Measurements from ENCODE around the gene TBC1D19. TPM values are rescaled to one million over a fixed set of nuclear protein-coding genes. Genes with fewer than 3 reads are reported as not detected.

TBC1D19 gene
- total RNA-seq, 1 experiment from 2014 or later = 19.1 TPM

DNA sequence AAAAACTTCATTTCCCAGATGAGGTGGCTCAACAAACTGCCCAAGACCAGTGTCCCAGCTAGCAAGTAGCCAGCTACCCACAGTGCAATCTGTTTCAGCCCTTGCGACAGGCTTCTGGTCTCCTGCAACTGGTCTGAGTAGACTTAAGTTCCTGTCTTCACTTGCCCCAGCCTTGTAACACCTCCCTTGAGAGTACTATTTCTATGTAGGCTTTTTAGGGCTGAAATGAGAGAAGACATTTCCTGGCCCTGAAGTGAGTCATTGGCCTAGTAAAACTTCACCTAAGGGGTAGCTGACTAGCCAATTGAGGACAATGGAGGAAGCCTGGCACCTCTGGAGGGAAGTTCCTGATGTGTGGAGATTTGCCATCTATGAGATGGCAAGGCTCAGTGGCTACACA is 196.7 kb downstream of the TBC1D19 start:
- Histone ChIP-seq H3K4me3 (ENCODE audit: low read depth, low read length) (no peak overlapping the region), H3K9me3 (no peaks in the 10 kb centered on the region), H3K36me3 (ENCODE audit: control insufficient read depth, insufficient read depth, low read length) (no peaks in the 10 kb centered on the region), H3K27me3 (replicated peaks; ENCODE audit: control insufficient read depth, insufficient read depth, low read length) (no peaks in the 10 kb centered on the region), H3K4me1 (no peaks in the 10 kb centered on the region)
- no peaks in the 10 kb centered on the region for H3K4me1 Mint-ChIP-seq (ENCODE audit: low read depth, unreplicated experiment)
- H3K4me3 Mint-ChIP-seq (ENCODE audit: unreplicated experiment) = no peak overlapping the region
- H3K27me3 Mint-ChIP-seq (ENCODE audit: insufficient read depth, unreplicated experiment) = no peaks in the 10 kb centered on the region
- POLR2A ChIA-PET = no interaction called here
- H3K9me3 Mint-ChIP-seq (ENCODE audit: unreplicated experiment) = no peaks in the 10 kb centered on the region
- DNase-seq = no peak
- CTCF ChIA-PET = no interaction called here
- no peak overlapping the region for H3K27ac Mint-ChIP-seq (ENCODE audit: unreplicated experiment)
- no peak for TF ChIP-seq CTCF (IDR thresholded peaks at IDR 0.05; ENCODE audit: insufficient read depth in 1 of 2, low read depth in 1 of 2, low read length in 1 of 2, severe bottlenecking in 1 of 2, unreplicated experiment in 1 of 2)
- intact Hi-C loops (cut with micrococcal nuclease; ENCODE audit: unreplicated experiment) = loop anchor here (10.0 kb wide), 1 partner anchor 234 kb away; no protein-coding TSS in a partner anchor
- H3K36me3 Mint-ChIP-seq (ENCODE audit: insufficient read depth, unreplicated experiment) = no peaks in the 10 kb centered on the region
- BruUV-seq (replicated peaks) = no TSS peak

DNA sequence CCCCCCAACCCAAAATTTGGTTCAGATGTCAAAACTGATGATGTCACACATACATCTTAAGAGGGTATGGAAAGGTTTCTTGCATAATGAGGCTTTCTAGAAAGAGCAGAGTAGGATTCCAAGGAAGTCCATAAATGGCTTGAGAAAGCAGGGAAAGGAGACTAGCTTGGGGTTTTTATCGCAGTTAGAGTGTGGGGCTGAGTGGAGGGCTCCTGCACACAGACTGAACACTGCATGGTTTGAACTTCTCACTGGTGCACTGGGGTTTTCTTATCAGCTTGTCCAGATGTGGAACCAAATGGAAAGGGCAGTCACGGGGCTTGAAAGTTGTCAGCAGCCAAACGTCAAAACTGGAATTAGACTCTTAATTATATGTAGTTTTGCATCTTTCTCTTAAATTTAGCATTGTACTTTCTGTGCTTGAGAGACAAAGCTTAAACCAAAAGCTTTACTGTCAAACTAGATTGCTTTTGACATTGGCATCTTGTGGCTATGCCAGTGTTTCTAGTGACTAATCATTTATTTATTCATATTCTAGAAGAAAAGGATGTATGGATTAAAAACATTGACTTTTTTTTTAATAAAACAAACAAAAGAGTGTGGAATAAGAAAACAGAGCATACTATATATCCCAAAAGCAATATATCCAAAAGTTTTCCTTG is 198.4 kb downstream of the TBC1D19 start:
- no peaks in the 10 kb centered on the region for H3K9me3 Mint-ChIP-seq (ENCODE audit: unreplicated experiment)
- H3K4me3 ChIP-seq (ENCODE audit: low read depth, low read length) = no peak overlapping the region
- no peaks in the 10 kb centered on the region for H3K27me3 Mint-ChIP-seq (ENCODE audit: insufficient read depth, unreplicated experiment)
- no peaks in the 10 kb centered on the region for H3K4me1 ChIP-seq
- H3K27me3 ChIP-seq (replicated peaks; ENCODE audit: control insufficient read depth, insufficient read depth, low read length) = no peaks in the 10 kb centered on the region
- ChIA-PET CTCF (no interaction called here), POLR2A (no interaction called here)
- no peaks in the 10 kb centered on the region for H3K36me3 Mint-ChIP-seq (ENCODE audit: insufficient read depth, unreplicated experiment)
- H3K27ac Mint-ChIP-seq (ENCODE audit: unreplicated experiment) = no peak overlapping the region
- H3K4me1 Mint-ChIP-seq (ENCODE audit: low read depth, unreplicated experiment) = no peaks in the 10 kb centered on the region
- no peak for DNase-seq
- no TSS peak for BruUV-seq (replicated peaks)
- no peaks in the 10 kb centered on the region for H3K36me3 ChIP-seq (ENCODE audit: control insufficient read depth, insufficient read depth, low read length)
- no peaks in the 10 kb centered on the region for H3K9me3 ChIP-seq
- TF ChIP-seq CTCF (IDR thresholded peaks at IDR 0.05; ENCODE audit: insufficient read depth in 1 of 2, low read depth in 1 of 2, low read length in 1 of 2, severe bottlenecking in 1 of 2, unreplicated experiment in 1 of 2) = no peak
- no peak overlapping the region for H3K4me3 Mint-ChIP-seq (ENCODE audit: unreplicated experiment)
- intact Hi-C loops (cut with micrococcal nuclease; ENCODE audit: unreplicated experiment) = loop anchor here (10.0 kb wide), 1 partner anchor 233 kb away; no protein-coding TSS in a partner anchor

DNA sequence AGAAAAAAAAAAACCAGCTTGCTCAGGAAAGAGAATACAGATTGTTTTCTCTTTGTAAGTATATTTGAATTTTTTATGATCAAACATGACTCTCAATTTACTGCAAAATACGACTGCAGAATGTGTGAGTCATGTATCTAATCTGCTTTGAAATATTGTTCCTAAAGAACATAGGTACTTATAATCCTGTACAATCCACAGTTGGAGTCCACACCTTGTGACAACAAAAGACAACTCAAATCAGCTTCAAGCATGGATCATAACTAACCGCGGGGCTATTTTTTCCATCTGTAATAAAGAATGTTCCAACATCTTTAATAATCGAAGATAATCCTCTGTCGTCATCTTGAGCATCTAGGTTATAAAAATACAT is 198.9 kb downstream of the TBC1D19 start:
- H3K4me1 Mint-ChIP-seq (ENCODE audit: low read depth, unreplicated experiment) = no peaks in the 10 kb centered on the region
- no peaks in the 10 kb centered on the region for H3K36me3 ChIP-seq (ENCODE audit: control insufficient read depth, insufficient read depth, low read length)
- POLR2A ChIA-PET = no interaction called here
- H3K27ac Mint-ChIP-seq (ENCODE audit: unreplicated experiment) = no peak overlapping the region
- H3K4me1 ChIP-seq = no peaks in the 10 kb centered on the region
- H3K27me3 ChIP-seq (replicated peaks; ENCODE audit: control insufficient read depth, insufficient read depth, low read length) = no peaks in the 10 kb centered on the region
- no peaks in the 10 kb centered on the region for H3K9me3 Mint-ChIP-seq (ENCODE audit: unreplicated experiment)
- DNase-seq = no peak
- no peak for TF ChIP-seq CTCF (IDR thresholded peaks at IDR 0.05; ENCODE audit: insufficient read depth in 1 of 2, low read depth in 1 of 2, low read length in 1 of 2, severe bottlenecking in 1 of 2, unreplicated experiment in 1 of 2)
- BruUV-seq (replicated peaks) = no TSS peak
- H3K4me3 ChIP-seq (ENCODE audit: low read depth, low read length) = no peak overlapping the region
- no peaks in the 10 kb centered on the region for H3K36me3 Mint-ChIP-seq (ENCODE audit: insufficient read depth, unreplicated experiment)
- CTCF ChIA-PET = no interaction called here
- H3K9me3 ChIP-seq = no peaks in the 10 kb centered on the region
- no peak overlapping the region for H3K4me3 Mint-ChIP-seq (ENCODE audit: unreplicated experiment)
- intact Hi-C loops (cut with micrococcal nuclease; ENCODE audit: unreplicated experiment) = loop anchor here (10.0 kb wide), 1 partner anchor 232 kb away; no protein-coding TSS in a partner anchor
- no peaks in the 10 kb centered on the region for H3K27me3 Mint-ChIP-seq (ENCODE audit: insufficient read depth, unreplicated experiment)

All from Caco-2 (cell line).